GM19035 (cell line): ENCODE data around the gene ARHGAP32.

ENCODE experiments used
- ATAC-seq: cut with Tn5 transposase; IDR thresholded peaks from one replicate; pipeline ENCODE4 v1.9.1; 2021; ENCODE audit not compliant: unreplicated experiment

The ARHGAP32 gene

DNA sequence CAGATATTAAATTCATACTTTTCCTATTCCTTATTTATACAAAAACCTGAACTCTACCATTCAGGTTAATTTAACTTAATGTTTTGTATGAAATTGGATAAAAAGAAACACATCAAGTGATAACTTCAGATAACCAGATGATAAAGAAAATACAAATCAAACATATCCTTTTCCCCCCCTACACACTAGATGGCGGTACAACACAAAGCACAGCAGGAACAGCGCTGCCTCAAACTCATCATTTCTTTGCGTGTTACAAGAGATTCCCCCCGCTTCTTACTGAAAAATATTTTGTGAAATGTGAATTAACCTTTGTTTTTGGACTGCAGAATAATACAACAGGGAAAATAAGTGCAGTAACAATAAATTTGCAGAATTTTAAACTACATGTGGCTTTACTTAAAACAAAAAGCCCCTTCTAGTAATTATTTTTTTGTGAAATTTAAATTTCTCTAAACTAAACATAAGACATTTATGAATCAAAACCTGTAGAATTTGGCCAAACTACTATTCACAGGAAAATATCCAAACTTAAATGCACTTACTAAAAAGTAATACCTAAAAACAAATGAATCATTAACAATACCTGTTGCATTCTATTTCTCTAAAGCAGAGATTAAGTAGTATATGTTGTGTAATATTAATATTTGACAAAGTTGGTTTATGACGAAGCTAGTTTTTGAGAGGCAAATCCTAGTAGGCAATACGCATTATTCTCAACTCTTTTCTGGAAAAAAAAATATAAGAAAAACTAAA lies 74.4 kb downstream of the ARHGAP32 start:
- peak; percentile 82 for ATAC-seq

DNA sequence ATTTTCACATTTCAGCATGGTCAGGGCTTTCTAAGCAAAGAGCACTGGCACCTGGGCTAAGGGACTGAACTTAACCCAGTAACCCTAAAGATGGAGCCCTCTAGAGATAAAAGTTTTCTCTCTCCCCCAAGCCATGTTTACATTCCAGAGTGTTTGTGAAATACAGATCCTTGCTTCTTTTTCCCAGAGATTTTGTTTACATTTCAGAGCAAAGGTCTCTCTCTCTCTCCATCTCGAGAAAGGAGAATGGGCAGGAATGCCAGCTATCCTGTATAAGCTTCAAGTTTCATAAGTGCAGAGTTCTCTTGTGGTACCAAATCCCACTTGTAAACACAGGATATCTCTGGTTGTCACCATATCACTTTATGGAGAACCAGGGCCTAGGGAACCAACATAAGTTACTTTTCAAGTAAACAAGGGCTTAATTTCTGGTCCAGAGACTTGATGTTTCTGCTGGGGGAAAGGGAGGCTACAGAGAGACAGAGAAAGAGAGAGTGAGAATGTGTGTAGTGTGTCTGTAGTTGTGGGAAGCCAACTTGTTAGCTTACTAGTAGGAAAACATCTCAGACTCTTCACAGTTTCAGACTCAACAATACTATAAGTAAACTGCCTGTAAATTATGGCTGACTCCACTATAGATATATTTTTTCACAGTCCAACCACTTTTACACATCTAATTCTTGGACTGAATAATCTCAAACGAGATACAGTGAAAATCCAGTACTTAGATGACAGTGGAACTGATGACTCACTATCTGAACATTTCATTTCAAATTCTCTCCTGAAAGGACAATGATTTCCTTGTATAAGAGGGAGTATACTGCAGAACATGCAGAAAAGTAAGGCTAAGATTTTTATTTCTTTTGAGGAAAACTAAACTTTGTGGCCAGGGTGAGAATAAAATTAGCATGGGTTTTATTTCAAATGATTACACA lies 76.2 kb downstream of the ARHGAP32 start:
- ATAC-seq: no peak

DNA sequence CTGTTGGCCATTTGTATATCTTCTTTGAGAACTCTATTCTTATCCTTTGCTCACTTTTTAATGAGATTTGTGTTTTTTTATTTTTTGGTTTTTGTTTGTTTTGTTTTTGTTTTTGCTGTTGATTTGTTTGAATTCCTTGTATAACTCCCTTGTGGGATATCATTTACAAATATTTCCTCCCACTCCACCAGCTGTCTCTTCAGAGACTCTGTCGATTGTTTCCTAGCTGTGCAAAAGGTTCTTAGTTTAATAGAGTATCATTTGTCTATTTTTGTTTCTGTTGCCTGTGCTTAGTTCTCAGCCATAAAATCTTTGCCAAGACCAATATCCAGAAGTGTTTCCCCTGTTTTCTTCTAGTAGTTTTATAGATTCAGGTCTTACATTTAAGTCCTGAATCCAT lies 82.4 kb downstream of the ARHGAP32 start:
- ATAC-seq: no peak

DNA sequence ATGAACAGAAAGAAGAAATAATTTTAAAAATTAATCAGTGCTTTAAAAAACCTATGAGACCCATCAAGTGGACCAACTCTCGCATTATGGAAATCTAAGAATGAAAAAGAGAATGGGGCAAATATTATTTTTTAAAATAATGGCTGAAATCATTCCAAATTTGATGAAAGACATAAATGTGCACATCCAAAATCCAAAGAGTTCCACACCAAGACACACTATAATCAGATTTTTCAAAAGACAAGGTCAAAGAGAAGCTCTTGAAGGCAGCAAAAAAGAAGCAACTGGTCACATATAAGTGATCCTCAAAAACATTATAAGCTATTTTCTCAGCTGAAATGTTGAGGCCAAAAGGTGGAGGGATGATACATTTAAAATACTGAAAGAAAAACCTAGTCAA lies 85.3 kb downstream of the ARHGAP32 start:
- ATAC-seq: no peak

DNA sequence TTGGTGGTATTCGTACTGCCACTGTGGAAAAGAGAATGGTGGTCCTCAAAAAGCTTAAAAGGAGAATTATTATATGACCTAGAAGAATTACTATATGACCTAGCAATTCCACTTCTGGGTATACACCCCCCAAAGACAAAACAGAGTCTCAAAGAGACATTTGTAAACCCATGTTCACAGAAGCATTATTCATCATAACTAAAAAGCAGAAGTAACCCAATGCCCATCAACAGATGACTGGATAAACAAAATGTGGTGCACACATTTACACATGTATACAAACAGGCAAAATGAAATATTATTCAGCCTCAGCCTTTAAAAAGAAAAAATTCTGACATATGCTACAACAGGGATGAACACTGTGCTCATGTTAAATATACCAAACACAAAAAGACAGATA lies 89.4 kb downstream of the ARHGAP32 start:
- no peak for ATAC-seq

DNA sequence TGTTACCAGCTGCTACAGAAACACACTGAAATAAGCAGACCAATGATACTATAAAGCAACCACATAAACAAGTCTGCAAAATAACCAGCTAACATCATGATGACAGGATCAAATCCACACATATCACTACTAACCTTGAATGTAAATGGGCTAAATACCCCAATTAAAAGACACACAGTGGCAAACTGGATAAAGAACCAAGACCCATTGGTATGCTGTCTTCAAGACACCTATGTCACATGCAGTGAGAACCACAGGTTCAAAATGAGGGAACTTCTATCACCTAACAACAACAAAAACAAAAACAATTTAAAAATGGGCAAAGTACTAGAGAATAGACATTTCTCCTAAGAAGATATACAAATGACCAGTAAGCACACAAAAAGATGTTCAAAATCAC lies 89.9 kb downstream of the ARHGAP32 start:
- ATAC-seq: no peak

DNA sequence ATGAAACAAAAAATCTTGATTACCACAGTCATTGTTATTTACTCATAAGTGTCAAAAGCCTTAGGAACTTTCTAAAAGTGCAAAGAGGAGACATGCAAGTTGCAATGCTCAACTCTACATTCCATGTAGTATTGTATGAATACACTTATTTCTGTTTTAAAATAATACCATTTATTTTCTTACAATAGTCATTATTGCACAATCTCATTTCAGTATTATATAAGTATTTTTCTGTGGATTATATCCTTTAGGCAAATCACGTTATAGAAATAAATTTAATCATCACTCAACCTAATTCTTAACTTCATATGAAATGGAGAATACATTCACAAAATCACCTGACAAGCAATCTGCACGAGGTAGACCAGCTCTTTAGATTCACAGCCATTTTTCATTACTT lies 98.8 kb downstream of the ARHGAP32 start:
- ATAC-seq: no peak

DNA sequence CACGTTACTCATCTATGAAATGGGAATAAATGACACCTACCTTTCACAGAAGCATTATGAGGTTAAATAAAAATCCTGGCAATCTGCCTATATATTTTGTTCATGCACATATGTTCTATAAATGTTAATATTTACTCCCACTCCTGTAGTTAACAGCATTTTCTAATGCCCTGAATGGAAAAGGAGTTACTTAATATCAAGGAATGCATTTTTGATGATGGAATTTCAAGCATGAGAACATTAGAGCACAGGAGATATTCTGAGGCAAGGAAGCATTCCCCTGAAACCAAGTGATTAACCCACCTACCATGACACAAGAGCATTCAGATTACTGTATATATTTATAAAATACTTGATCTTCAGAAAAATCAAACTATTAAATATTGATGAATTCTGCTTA lies 102.1 kb downstream of the ARHGAP32 start:
- no peak for ATAC-seq

DNA sequence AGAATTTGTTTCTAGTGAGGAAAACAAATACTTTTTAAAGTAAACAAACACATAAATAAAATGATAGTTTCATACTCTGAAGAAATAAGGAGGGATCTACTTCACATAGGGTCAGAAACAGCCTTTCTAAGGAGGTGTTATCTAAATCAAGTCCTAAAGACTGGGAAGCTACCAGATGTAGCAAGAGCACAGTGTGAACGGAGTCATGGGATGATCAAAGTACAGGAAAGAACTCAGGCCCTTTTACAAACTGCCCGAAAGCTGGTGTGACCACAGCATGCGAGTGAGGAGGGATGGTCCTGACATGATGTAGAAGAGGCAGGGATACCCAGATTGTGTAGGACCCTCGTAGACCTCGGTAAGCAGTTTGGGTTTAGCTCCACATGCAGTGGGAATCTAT lies 102.8 kb downstream of the ARHGAP32 start:
- no peak for ATAC-seq

DNA sequence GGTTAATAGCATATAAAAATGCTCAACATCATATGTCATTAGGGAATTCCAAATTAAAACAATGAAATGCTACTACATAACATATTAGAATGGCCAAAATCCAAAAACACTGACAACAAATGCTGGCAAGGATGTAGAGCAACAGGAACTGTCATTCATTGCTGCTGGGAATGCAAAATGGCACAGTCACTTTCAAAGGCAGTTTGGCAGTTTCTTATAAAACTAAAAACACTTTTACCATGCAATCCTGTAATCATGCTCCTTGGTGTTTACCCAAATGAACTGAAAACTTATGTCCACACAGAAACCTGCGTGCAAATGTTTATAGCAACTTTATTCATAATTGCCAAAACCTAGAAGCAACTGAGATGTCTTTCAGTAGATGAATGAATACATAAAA lies 105.1 kb downstream of the ARHGAP32 start:
- ATAC-seq: no peak

DNA sequence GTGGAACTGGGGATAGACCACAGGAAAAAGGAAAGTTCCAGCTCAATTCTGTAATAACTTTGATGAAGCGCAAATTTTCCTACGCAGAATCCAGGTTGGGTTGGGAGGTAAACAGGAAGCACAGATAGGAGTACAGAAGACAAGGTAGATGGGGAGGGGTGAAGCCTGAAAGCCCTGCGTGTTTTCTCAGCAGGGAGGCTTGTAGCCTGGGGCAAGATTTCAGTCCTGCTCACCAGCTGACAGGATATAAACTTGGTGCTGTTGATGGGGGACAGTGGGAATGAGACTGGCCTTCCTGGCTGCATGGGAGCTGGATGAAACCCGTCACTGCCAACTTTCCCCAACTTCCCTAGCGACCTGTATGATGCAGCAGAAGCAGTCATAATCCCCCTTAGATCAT lies 114.9 kb downstream of the ARHGAP32 start:
- no peak for ATAC-seq

DNA sequence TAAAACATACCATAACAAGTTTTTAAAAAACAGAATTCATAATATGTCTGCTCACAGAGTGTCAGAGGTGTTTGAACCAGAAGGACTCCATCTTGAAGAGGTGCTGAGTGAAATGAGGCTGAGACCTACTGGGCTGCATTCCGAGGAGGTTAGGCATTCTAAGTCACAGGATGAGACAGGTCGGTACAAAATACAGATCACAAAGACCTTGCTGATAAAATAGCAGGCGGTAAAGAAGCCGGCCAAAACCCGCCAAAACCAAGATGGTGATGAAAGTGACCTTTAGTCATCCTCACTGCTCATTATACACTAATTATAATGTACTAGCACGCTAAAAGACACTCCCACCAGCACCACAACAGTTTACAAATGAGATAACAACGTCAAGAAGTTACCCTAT lies 116.4 kb downstream of the ARHGAP32 start:
- no peak for ATAC-seq

DNA sequence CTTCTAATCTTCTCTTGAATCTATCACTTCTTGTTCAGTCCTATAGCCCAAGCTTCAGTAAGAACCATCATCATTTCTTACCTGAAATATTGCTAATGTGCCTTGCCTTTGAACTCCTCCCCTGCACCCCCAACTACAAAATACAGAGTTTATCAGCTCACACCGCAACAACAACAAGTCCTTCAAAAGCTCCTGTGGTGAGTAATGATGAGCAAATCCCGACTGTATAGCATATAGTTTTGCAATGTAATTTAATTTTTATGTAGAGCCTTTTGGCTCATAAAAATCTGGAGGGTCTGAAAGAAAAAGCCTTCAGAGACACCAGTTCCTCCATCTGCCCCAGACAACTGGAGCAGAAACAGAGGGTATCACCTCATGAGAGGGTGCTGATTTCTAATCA lies 124.7 kb downstream of the ARHGAP32 start:
- no peak for ATAC-seq

DNA sequence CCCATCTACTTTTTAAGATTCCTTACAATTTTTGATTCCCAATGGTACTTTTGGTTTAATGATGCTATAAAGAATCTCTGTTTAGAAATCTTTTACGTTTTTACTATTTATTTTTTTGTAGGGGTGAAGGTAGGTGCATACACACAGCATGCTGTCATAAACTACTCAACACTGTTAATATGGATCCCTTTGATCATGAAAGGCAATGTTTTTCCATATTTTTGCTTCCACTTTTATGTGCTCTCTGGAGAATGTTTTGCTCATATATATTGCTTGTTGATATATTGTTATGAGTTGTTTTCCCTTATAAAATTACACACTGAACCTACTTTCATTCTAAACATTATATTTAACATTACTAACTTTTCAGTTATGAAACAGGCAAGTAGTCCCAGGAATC lies 125.9 kb downstream of the ARHGAP32 start:
- no peak for ATAC-seq

DNA sequence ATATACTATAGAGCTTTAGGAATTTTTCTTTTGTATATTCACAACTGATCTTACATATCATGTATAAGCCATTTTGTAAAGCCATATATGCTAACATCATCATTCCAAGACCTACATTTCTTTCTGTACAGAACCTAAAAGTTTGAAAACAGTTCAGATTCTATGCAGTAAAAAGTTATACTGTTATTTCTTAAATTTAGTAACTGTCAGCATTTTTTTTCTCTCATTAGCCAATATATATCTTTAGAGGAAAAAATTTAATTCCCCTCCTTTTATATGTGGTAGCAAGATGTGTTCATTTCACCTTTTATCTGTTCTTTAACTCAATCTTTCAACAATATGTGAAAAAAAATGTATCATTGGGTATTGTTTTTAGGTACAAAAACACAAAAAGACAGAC lies 129.0 kb downstream of the ARHGAP32 start:
- no peak for ATAC-seq

DNA sequence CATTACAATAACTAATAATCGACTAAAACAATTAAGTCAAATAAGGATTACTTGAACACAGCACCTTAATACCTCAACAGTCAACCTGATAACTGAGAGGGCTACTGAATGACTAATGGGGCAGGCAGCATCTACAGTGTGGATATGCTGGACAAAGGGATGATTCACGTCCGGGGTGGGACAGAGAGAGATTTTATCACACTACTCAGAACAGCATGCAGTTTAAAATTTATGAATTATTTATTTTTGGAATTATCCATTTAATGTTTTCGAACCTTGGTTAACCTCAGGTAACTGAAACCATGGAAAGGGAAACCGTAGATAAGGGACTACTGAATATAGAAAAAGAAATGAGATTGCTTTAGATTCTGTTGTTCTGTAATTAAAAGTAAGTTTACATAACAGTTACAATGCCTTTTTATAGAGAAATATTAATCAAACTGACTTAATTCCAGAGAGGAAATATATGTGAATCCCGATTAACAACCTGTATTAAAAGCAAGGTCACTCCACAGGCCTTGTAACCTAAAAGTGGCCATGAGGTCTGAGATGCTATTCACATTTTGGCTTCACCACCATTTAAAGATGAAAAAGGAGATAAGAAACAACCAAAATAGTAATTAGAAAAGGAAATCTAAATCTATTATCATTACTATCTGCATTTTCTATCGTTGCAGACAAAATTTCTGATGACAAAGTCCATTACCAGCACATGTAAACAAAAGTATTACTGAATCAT lies 130.5 kb downstream of the ARHGAP32 start:
- no peak for ATAC-seq

DNA sequence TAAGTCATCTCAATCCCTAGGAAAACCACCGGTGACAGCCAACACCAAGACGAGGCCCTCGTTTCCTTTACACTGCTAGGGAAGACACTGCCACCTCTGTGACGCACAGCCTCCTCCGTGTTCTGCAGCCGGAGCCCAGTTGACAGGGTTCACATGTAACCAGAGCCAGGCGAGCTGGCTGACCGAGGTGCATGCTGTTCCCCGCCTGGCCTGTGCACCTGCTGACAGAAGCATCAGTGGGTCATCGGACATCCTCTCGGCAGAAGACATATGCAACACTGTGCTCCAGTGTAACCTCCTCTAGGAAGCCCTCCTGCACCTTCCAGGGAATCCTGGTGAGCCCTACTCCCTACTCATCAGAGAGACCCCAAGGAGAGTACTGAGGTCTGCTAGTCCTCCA lies 135.2 kb downstream of the ARHGAP32 start:
- no peak for ATAC-seq

DNA sequence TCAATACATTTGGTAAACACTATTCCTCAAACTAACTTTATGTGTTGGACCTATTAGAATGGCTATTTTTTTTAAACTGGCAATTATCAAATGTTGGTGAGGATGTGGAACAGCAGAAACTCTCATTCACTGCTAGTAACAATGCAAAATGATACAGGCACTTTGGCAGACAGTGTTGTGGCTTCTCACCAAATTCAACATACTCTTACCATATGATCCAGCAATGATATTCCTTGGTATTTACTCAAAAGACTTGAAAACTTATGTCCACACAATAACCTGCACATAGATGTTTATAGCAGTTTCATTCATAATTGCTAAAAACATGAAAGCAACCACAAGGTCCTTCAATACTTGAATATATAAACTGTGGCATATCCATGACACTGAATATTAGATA lies 136.9 kb downstream of the ARHGAP32 start:
- ATAC-seq: no peak

DNA sequence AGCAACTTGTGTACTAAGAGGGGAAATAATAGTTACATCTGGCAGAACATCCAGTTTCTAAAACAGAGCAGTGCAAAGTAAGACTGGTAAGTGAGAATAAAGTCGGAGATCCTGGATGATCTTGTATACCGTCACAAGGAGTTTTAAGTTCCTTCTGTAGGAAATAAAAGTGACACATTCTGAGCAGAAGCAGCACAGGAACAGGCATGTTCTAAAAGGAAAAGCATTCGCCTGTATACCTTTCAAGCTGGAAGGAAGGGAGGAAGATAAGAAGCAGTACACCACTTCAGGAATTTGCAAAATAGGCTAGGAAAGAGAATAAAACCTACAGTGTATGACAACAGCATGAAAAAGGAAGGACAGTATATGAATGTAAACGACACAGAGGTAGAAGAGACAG lies 143.2 kb downstream of the ARHGAP32 start:
- no peak for ATAC-seq

DNA sequence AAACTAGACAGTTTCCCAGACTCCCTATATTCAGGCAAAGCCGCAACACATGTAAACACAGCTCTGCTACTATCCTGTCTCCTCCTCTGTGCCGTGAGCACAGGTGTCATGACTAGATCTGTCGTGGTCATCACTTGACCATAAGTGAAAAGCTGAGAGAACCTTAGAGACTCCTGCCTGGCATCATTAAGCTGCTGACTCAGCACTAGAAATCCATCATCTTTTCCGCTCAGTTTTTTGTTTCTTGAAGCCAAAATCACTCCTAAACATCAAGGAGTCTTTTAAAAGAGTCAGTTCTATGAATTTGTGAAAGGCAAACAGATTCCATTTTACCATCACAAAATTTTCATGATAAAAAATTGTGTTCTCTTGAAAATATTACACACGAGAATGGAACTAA lies 147.0 kb downstream of the ARHGAP32 start:
- ATAC-seq: no peak

DNA sequence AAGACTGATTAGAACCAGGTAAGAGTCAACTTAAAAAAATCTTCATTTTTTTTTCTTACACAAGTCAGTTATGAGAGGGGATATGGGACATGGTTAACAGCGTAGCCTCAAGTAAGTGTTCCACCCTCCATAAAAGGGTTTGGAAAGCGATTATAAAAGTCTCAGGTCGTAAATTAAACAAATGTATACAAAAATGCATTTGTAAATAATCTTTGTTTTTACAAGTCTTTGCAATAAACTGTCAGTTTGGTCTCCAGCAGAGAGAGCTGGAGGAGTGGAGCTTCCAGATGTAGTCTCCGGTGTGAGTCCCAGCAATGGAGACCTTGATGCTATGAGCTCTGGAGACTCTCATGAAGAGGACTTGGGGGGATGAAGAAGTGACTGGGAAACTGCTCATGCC lies 149.6 kb downstream of the ARHGAP32 start:
- no peak for ATAC-seq

DNA sequence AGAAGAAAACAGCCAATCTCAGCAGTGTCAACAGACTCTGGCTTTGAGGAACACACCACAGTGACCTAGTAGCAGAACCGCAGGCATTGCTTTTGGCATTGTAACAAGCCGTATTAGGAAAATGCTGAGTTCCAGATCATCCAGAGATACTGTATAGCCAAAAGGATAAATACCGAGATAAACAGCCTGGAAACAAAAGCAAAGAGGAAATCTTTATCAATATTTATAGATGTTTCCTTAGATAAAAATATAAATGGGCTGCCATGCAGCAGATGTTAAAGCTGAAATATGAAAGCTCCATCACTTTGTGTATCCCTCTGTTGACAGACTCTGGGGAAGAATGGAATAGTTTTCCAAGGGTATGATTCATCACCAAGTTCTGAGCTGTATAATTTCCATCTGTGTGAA lies 150.5 kb downstream of the ARHGAP32 start:
- no peak for ATAC-seq
